Activated CD4-positive, alpha-beta T cell treated with anti-CD3 and anti-CD28 coated beads for 48 hours (primary cell): ENCODE results near the gene VRTN.
A peak's percentile ranks its signal among the peaks of the same experiment; 100 is the strongest.
"Not testable (repeated sequence)": the region's sequence is repeated elsewhere in the genome, so short reads cannot be mapped to it uniquely, and the experiment has no call there.

Experiments
- DNase-seq: peaks from one replicate; pipeline ENCODE4 v3.0.0-alpha.2; 2020

The VRTN gene, protein sequence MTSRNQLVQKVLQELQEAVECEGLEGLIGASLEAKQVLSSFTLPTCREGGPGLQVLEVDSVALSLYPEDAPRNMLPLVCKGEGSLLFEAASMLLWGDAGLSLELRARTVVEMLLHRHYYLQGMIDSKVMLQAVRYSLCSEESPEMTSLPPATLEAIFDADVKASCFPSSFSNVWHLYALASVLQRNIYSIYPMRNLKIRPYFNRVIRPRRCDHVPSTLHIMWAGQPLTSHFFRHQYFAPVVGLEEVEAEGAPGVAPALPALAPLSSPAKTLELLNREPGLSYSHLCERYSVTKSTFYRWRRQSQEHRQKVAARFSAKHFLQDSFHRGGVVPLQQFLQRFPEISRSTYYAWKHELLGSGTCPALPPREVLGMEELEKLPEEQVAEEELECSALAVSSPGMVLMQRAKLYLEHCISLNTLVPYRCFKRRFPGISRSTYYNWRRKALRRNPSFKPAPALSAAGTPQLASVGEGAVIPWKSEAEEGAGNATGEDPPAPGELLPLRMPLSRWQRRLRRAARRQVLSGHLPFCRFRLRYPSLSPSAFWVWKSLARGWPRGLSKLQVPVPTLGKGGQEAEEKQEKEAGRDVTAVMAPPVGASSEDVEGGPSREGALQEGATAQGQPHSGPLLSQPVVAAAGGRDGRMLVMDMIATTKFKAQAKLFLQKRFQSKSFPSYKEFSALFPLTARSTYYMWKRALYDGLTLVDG

DNA sequence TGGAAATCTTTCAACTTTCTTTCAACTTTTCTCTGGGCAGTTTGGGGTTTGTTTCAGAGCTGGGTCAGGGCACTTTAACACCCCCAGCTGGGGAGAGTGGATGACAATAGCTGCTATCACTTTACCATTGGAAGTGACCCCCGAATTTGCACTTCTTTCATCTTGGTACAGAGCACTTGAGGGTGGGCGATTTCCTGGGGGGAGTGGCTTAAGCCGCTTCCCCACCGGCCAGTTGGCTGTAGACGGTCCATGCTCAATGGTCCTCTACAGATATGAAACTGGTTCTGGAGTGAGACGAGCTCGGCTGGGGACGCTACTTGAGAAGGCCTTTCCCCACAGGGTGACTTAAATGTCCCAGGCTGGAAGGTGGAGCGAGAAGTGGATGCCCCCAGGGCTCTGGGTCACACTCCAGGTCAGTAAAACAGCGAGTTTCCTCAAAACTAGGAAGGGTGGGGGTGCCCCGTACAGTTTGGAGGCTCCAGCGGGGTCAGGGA, at the start of gene VRTN:
Gene VRTN (plus strand): TSS at position 231 of the 494 bp plus-strand sequence. CDS start 8,313 bp downstream, outside the sequence.
- no peak for DNase-seq

DNA sequence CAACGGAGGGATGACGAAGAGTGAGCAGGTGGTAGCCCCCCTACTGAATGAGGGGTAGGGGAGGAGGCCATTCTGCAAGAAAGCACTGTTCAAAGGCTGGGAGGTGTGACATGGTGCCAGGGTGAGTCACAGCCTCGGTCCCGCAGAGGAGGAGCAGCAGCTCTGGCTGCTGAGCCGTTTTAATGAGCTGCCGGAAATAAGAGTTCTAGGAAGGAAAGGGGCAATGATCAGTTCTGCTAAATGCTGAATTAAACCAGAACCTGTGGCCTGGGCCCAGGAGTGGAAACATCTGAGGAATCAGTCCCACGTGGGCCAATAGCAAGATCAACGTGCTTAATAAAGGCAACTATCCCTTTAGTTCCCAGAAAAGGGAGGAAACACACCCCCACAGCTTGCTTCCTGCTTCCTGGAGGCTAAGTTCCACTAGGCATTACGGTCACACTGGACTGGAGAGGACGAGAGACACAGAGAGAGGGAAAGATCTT, 49.2 kb upstream of the VRTN start:
- DNase-seq = peak; percentile 16

DNA sequence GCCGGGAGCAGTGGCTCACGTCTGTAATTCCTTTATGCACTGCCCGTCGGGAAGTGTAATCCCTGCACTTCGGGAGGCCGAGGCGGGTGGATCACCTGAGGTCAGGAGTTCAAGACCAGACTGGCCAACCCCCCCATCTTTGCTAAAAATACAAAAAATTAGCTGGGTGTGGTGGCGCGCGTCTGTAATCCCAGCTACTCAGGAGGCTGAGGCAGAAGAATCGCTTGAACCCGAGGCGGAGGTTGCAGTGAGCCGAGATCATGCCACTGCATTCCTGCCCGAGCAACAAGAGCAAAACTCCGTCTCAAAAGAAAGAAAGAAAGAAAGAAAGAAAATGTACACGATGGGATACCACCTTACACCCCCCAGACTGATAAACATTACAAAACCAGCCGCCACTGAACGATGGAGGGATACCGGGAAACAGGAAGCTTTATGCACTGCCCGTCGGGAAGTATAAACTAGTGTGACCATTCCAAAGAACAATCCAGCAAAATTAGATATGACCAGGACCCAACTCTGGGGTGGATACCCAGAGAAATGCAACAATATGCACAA, 46.6 kb upstream of the VRTN start:
- DNase-seq = no peak

DNA sequence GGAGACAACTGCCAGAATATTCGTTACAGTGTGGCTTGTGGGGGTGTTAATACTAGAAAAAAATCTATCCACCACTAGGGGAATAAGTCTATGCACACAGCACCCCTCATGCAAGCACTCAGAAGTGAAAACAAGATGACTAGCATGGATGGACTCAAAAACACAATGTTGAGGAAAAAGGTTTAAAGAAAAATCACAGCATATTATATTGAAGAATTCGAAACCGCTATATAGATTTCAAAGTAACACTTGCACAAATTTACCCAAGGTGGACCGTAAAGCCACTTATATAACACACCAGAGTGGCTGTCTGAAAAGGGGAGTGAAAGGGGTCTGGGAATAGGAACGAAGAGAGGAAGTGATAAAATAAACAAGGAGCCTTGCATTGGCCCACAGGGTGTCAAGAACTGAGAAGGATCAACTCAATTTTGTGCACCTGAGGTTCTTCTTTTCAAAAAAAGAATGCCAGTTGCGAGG, 46.1 kb upstream of the VRTN start:
- DNase-seq = peak; percentile 17

DNA sequence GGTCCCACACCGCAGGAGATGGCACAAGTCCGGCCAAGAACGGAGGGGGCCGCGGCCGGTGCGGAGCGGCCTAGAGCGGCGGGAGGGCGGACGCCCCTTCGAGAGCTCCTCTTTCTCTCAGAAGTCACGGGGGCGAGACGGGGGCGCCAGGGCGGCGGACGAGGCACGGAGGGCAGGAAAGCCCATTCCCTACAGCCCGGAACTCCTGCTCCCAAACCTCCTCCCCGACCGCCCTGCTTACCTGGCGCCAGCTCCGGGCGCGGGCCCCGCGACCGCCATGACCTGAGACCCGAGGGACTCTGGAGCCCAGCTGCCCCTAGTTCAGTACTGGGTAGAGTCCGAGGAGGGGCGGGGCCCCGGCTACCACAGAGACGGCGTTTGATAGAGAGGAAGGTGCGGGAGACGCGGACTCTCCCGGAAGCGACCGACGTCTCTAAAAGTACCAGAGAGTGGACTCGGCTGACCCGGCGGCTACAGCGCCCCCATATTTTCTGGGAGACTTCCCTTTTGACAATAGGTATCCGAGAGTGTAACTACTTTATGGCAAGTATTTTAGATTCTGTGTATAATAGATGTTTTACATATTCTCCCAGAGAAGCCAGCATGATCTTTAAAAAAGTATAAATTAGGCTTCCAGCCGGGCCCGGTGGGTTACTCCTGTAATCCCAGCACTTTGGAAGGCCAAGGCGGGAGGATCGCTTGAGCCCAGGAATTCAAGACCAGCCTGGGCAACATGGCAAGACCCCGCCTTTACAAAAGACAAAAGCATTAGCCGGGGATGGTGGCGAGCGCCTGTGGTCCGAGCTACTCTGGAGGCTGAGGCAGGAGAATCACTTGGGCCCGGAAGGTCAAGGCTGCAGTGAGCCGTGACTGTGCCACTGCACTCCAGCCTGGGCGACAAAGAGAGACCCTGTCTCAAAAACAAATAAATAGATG, 45.4 kb upstream of the VRTN start, which contains the start of gene ABCD4:
Gene ABCD4 (minus strand): TSS at position 301 of the 936 bp plus-strand sequence. CDS start 22 bp downstream, at position 279.
- DNase-seq = peak; percentile 92

DNA sequence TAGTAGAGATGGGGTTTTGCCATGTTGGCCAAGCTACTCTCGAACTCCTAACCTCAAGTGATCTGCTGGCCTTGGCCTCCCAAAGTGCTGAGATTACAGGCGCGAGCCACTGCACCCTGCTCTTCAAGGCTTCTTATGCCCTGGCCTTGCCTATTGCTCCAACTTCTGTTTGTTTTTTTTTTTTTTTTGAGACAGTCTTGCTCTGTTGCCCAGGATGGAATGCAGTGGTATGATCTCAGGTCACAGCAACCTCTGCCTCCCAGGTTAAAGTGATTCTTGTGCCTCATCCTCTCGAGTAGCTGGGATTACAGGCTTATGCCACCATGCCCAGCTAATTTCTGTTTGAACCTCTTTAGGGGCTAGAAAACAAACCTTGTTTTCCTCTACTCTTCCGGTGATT, 39.6 kb upstream of the VRTN start:
- no peak for DNase-seq

DNA sequence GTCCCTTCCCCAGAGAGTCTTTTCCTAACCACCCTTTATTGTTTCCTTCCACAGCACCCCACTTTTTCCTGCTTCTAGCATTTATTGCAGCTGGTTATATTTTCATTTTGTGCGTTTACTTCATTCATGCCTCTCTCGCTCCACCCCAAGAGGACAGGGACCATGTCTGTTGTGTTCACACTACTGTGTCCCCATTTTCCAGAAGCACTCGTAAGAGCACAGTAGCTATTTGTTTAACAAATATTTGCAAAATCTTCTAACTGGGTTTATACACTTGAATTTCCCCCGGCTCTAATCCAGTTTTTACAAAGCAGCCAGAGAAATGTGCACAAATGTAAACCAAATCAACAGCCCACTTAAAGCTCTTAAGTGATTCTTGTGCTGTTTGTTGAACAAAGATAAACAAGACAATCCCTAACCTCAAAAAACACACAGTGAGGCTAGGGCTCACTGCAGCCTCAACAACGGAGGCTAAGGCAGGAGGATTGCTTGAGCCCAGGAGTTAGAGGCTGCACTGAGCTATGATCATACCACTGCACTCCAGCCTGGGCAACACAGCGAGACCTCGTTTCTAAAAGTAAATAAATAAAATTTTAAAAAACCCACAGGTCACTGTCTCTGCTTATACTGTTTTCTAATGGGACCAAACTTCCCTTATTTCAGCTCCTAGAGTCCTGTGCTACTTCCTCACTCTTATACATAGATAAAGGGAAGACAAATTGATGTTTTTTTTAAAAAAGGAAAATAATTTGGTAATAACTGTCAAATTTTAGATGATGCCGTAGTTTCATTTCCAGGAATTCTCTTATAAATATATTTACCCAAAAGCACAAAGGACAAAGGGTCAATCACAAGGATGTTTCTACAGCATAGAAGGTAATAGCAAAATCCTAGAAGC, 38.9 kb upstream of the VRTN start:
- no peak for DNase-seq

DNA sequence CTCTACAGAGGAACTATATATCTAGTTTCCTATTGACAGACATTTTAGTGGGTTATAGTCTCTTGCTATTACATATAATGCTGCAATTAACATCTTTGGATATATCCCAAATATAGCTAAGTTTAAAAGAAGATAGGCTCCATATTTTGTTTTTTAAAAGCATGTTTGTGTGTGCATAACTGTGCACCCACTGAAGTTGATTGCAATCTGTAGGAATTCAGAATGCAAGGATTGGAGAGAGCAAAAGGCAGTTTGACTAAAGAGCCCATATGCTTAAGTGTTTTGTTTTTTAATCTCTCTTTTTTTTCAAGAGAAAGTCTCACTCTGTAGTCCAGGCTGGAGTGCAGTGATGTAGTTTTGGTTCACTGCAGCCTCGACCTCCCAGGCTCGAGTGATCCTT, 36.1 kb upstream of the VRTN start:
- DNase-seq = no peak

DNA sequence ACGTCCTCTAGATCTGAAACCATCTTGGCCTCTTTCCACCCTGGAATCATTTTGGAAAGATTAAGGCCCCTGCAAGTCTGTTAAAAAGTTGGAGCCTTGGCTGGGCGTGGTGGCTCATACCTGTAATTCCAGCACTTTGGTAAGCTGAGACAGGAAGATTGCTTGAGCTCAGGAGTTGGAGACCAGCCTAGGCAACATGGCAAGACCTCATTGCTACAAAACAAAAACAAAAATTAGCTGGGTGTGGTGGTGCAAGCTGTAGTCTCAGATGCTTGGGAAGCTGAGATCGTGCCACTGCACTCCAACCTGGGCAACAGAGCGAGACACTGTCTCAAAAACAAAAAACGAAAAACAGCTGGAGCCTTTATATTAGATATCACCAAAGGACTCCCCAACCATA, 34.7 kb upstream of the VRTN start:
- no peak for DNase-seq

DNA sequence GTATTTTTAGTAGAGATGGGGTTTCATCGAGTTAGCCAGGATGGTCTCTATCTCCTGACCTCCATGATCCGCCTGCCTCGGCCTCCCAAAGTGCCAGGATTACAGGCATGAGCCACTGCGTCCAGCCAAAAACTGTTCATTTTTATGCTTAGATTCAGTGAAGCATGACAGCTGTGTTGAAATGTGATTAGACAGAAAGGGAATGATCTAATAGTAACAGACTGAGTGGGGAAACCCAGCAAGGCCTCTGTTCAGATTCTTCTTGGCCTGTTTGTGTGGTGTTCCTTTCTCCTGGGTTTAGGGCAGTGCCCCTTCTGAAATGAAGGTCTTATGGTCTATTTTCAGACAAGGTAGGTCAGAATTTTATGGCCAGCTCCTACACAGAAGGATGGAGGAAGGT, 33.7 kb upstream of the VRTN start:
- DNase-seq = no peak

DNA sequence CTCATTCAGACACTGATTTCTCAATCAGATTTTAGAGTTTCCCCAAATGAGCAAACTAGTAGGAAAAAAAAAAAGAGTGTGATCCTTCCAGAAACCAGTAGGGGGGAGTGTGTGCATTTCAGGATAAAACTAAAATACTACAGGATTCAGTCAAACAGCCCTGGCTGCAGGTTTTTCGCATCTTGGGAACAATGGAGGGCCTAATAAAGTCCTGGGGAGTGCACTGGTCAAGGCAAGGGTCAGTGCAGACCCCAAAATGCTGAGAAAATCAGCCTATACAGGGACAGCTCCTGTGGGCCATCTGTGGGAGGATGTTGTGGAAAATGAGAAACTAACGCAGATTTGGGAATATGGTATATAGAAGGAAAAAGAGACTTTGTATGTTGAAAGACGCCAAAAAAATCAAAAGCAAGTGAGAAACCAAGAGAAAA, 23.3 kb upstream of the VRTN start:
- DNase-seq = no peak

DNA sequence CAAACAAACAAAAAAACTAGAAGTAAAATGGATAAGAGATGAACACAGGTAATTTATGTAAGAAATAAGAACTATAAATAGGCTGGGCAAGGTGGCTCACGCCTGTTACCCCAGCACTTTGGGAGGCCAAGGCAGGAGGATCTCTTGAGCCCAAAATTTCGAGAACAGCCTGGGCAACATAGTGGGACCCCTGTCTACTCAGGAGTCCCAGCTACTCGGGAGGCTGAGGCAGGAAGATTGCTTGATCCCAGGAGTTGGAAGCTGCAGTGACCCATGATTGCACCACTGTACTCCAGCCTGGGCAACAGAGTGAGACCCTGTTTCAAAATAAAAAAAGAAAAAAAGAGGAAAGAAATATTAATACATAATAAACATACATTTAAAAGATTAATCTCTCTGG, 22.8 kb upstream of the VRTN start:
- DNase-seq = no peak

DNA sequence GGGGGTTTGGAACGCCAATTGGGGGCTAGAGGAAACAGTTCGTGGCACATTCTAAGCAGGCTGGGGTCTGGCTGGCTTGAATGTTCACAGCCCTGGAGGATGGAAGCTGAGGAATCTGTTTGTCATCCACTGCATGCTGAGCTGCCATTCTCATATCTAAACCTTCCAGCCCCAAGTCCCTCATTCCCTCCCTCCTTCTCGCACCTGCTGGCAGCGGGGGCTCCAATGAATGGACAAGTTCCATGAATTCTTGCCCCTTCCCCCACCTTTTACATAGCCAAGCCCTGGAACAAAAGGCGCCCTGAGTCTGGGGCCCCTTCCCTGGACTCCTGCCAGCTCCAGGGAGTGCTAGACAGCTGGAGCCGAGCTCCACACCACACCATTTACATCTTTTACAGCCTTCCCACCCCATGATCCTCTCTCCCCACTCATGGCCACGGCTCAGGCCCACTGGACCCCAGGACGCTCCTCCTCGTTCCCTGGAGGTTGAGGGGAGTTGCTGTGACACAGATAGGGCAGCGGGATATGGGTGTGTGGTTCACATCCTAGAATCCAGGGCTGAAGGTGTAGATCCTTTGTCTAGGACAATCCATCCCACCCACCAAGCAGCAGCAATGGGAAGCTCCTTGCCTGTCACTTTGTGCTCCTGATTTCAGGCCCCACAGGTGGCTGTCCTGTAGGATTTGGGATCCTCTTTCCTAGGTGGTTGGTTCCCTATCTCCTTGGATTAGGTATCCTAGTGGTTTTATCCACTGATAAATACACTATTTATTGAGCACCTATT, 21.7 kb upstream of the VRTN start:
- no peak for DNase-seq

DNA sequence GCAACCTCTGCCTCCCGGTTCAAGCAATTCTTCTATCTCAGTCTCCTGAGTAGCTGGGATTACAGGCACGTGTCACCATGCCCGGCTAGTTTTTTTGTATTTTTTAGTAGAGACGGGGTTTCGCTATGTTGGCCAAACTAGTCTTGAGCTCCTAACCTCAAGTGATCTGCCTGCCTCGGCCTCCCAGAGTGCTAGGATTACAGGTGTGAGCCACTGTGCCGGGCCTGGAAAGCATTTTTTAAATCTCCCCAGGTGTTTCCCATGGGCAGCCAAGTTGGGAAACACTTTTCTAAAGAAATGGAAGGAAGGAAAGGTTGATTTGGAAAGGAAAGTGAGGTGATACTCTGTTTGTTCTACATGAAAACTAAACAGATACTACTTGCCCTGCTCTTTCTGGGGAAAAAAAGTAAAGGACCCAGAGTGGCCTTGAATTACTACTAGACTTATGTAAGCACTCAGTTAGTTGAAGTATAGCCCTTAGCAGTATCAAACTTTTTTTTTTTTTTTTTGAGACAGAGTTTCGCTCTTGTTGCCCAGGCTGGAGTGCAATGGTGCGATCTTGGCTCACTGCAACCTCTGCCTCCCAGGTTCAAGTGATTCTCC, 18.2 kb upstream of the VRTN start:
- not testable (repeated sequence) for DNase-seq

DNA sequence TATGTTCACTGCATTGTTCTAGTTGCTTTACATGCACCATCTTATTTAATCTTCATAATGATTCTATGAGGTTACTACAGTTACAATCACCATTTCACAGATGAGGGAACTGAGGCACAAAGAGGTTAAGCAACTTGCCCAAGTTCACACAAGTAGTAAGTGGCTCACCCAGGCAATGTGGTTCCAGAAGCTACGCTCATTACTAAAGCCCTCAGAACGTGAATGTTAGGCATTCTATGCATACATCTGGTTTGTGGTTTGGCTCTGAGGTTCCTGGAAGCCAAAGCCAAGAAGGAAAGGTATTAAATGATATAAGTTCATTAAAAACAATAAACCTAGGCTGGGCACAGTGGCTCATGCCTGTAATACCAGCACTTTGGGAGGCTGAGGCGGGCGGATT, 14.4 kb upstream of the VRTN start:
- DNase-seq = no peak

DNA sequence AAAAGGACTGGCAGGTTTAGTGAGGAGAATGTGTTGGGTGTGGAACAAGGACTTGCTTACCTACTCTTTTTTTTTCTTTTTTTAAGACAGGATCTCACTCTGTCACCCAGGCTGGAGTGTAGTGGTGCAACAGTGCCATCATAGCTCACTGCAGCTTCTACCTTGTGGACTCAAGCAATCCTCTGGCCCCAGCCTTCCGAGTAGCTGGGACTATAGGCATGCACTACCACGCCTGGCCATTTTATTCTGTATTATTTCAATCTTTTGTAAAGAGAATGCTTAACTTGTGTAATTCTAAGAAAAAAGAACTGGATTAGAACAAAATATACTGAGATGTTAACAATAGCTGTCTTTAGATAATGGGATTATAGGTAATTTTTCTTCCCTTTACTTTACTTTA, 1.9 kb upstream of the VRTN start:
- no peak for DNase-seq

DNA sequence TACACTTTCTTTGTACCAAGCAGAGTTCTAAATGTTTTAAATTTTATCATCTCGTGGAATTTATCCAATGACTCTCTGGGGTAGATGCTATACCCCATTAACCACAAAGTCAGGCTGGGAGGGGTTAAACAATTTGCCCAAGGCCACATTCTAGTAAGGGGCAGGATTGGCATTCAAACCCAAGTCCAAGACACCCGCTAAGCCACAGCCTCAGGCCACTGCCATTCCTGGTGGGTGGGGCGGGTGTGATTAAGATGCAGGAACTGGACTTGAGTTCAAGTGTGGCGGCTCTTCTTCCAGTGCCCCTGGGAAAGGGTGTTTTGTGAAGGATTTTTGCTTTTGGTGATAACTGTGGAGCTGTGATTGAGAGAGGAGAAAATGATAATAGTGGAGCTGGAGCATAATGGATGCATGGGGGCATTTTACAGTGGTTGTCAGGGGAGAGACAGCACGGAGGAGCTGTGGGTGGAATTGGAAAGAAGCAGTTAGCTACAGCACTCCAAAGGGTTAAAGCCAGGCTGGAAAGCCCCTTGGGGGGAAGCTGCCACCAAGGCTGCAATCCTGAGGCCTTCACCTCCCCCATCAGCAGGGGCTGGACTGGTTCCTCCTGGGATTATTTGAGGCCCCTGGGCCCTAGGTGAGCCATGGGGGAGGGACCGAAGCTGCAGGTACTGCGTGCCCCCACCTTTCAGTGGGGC, 1.0 kb upstream of the VRTN start:
- no peak for DNase-seq

DNA sequence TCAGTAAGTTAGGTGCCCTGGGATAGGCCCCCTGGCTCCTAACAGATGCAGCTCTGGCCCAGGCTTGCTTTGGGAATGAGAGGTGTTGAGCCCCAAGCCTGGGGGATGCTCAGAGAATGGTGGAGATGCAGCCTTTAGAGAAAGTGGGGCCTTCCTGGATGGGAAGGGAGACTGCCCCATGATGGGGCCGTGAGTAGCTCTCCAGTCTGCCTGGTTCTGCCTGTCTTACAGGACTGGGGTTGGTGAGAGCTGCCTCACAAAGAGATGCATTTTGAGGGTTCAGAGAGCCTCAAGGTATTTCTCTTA, 523 bp upstream of the VRTN start:
- no peak for DNase-seq

DNA sequence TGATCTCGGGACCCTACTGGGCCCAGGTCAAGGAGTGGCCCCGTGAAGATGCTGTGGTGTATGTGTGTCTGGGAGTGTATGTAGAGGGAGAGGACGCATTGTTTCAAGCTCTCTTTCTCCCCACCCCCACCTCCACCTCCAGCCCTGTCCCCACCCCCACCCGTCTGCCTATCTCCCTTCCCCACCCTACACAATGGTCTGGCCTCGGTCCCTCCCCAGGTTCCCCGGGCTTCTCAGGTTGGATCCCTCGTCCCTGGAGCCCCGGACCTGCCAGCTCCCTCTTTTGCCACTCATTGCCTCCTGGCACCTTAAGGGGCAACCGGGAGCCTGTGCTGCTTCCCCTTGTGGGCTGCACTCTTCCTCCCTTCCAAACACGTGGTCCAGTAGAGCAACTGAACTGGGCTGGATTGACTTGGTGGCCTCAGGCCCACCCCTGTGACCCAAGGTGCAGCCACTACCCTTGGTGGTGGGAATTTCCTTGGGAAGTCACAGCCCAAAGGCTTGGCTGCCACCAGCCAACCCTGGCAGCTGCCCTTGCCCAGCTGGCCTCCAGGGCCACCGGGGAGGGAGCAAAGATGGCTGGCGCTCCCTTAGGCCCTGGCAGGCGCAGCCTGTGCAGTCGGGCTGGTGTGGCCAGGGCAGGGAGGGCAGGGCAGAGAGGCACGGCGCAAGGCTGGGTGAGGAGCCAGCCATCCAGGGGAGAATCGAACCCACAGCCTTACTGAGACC, 628 bp downstream of the VRTN start:
- no peak for DNase-seq
